SK-N-SH (cell line): ENCODE measurements around the gene SEMA3F. TPM values are rescaled to one million over a fixed set of nuclear protein-coding genes. Genes with fewer than 3 reads are reported as not detected.

ENCODE experiments used
- CTCF ChIA-PET: fragments of 300-600, 350-600 bp; formaldehyde crosslinking; extraction: SDS; loops from one replicate; lab custom pipeline; 2021; lab: Yijun Ruan, JAX
- POLR2A ChIA-PET: fragments of 350-600 bp; sonication (Branson Sonifier 250); formaldehyde crosslinking; extraction: SDS; loops from one replicate; lab custom pipeline; 2020; ENCODE audit warnings: antibody characterized with exemption, inconsistent platforms; lab: Yijun Ruan, JAX
- DNase-seq: peaks from one replicate; pipeline ENCODE4 v3.0.0; 2012
- H2AFZ ChIP-seq: fragments of 200-600 bp; sonication (generic); 2 replicates; pipeline ENCODE4 v1.8.1; 2016; ENCODE audit warnings: antibody characterized with exemption, mild to moderate bottlenecking, low read depth
- H3F3A ChIP-seq: fragments of 200-600 bp; sonication (generic); replicated peaks from 2 replicates; pipeline ENCODE3; 2016; ENCODE audit warnings: antibody characterized with exemption, mild to moderate bottlenecking; ENCODE audit not compliant: insufficient read depth
- H3K27ac ChIP-seq, 2 experiments: fragments of 200-500 bp in 1 of 2; fragments of 200-600 bp in 1 of 2; sonication (Bioruptor generic) in 1 of 2; sonication (generic), shearing (Covaris generic) in 1 of 2; 2 replicates each; pipeline versions ENCODE4 v1.5.1 to v1.6.1; 2014 to 2016; ENCODE audit warnings: low read depth in 2 of 2, inconsistent platforms in 1 of 2, low read length in 1 of 2, mild to moderate bottlenecking in 1 of 2, mixed read lengths in 1 of 2
- H3K27me3 ChIP-seq: fragments of 200-600 bp; sonication (generic), shearing (Covaris generic); 2 replicates; pipeline ENCODE4 v1.6.1; 2016; ENCODE audit warnings: mixed run types; ENCODE audit not compliant: insufficient read depth
- H3K36me3 ChIP-seq, 2 experiments: fragments of 200-500 bp in 1 of 2; fragments of 200-600 bp in 1 of 2; sonication (Bioruptor generic) in 1 of 2; sonication (generic) in 1 of 2; replicated peaks in 1 of 2; 2 replicates each; pipeline versions ENCODE3 to v1.5.1; 2014 to 2016; ENCODE audit warnings: low read length in 1 of 2, mild to moderate bottlenecking in 1 of 2; ENCODE audit not compliant: insufficient read depth in 2 of 2, control insufficient read depth in 1 of 2
- H3K4me1 ChIP-seq, 2 experiments: fragments of 200-500 bp in 1 of 2; fragments of 200-600 bp in 1 of 2; sonication (Bioruptor generic) in 1 of 2; sonication (generic), shearing (Covaris generic) in 1 of 2; 2 replicates each; pipeline versions ENCODE4 v1.5.1 to v1.6.1; 2014 to 2016; ENCODE audit warnings: low read depth in 1 of 2, low read length in 1 of 2, mixed run types in 1 of 2; ENCODE audit not compliant: insufficient read depth in 2 of 2, control insufficient read depth in 1 of 2
- H3K4me2 ChIP-seq: fragments of 200-600 bp; sonication (generic), shearing (Covaris generic); 2 replicates; pipeline ENCODE4 v1.6.1; 2017; ENCODE audit warnings: mixed run types
- H3K4me3 ChIP-seq, 2 experiments: fragments of 200-500 bp in 1 of 2; fragments of 200-600 bp in 1 of 2; sonication (Bioruptor generic) in 1 of 2; sonication (generic), shearing (Covaris generic) in 1 of 2; 2 replicates each; pipeline versions ENCODE4 v1.5.1 to v1.8.1; 2014 to 2016; ENCODE audit warnings: low read depth in 2 of 2, inconsistent platforms in 1 of 2, low read length in 1 of 2, mild to moderate bottlenecking in 1 of 2, mixed read lengths in 1 of 2, moderate library complexity in 1 of 2
- H3K79me2 ChIP-seq: fragments of 200-600 bp; sonication (generic); 2 replicates; pipeline ENCODE4 v1.8.1; 2017; ENCODE audit warnings: mild to moderate bottlenecking; ENCODE audit not compliant: insufficient read depth
- H3K9ac ChIP-seq: fragments of 200-600 bp; sonication (generic); 2 replicates; pipeline ENCODE4 v1.6.1; 2017; ENCODE audit warnings: mixed run types
- H3K9me2 ChIP-seq: fragments of 200-600 bp; sonication (generic); 2 replicates; pipeline ENCODE4 v1.6.1; 2017; ENCODE audit warnings: mixed run types
- H3K9me3 ChIP-seq: fragments of 200-600 bp; sonication (generic); 2 replicates; pipeline ENCODE4 v1.6.1; 2017; ENCODE audit warnings: mixed run types, mild to moderate bottlenecking, moderate library complexity
- H4K20me1 ChIP-seq: fragments of 200-600 bp; sonication (generic); 2 replicates; pipeline ENCODE4 v1.6.1; 2017; ENCODE audit warnings: mild to moderate bottlenecking, mixed run types; ENCODE audit not compliant: insufficient read depth
- EP300 ChIP-seq, 2 experiments: IDR thresholded peaks; 2 replicates each; pipeline versions ENCODE4 v1.4.0 to v1.6.1; 2012; ENCODE audit warnings: borderline replicate concordance in 1 of 2, low read depth in 1 of 2, low read length in 1 of 2
- EZH2phosphoT487 ChIP-seq: fragments of 200-600 bp; sonication (generic); IDR thresholded peaks from 2 replicates; pipeline ENCODE4 v1.6.1; 2017; ENCODE audit warnings: low read depth, mixed run types, mild to moderate bottlenecking, antibody characterized with exemption, moderate library complexity, borderline replicate concordance
- GATA2 ChIP-seq: sonication (generic); formaldehyde crosslinking; IDR thresholded peaks from 2 replicates; pipeline ENCODE4 v1.5.0; 2020; ENCODE audit warnings: mild to moderate bottlenecking, missing genetic modification reagents
- JUND ChIP-seq: IDR thresholded peaks from 2 replicates; pipeline ENCODE4 v1.4.0; 2012
- MEF2A ChIP-seq: IDR thresholded peaks from 2 replicates; pipeline ENCODE4 v1.4.0; 2012; ENCODE audit warnings: low read depth, borderline replicate concordance
- MXI1 ChIP-seq: IDR thresholded peaks from 2 replicates; pipeline ENCODE4 v1.6.1; 2012; ENCODE audit warnings: mild to moderate bottlenecking, low read depth, low read length, improper control_type of control experiment
- NFIC ChIP-seq: IDR thresholded peaks from 2 replicates; pipeline ENCODE4 v1.4.0; 2012; ENCODE audit warnings: borderline replicate concordance
- NRF1 ChIP-seq: IDR thresholded peaks from 2 replicates; pipeline ENCODE4 v1.6.1; 2012; ENCODE audit warnings: low read depth, mild to moderate bottlenecking, low read length
- POLR2AphosphoS5 ChIP-seq: IDR thresholded peaks from 2 replicates; pipeline ENCODE4 v1.6.1; 2012; ENCODE audit warnings: low read depth, low read length
- RAD21 ChIP-seq: IDR thresholded peaks from 2 replicates; pipeline ENCODE4 v1.6.1; 2012; ENCODE audit warnings: mild to moderate bottlenecking, low read length
- RFX5 ChIP-seq: IDR thresholded peaks from 2 replicates; pipeline ENCODE4 v1.6.1; 2012; ENCODE audit warnings: mild to moderate bottlenecking, improper control_type of control experiment, low read length
- SIN3A ChIP-seq: IDR thresholded peaks from 2 replicates; pipeline ENCODE4 v1.6.1; 2012; ENCODE audit warnings: low read depth, mild to moderate bottlenecking, low read length, moderate library complexity, borderline replicate concordance
- SMC3 ChIP-seq: IDR thresholded peaks from 2 replicates; pipeline ENCODE4 v1.6.1; 2012; ENCODE audit warnings: low read depth, low read length, improper control_type of control experiment
- TCF12 ChIP-seq: IDR thresholded peaks from 2 replicates; pipeline ENCODE4 v1.4.0; 2012
- TEAD4 ChIP-seq: IDR thresholded peaks from 2 replicates; pipeline ENCODE4 v1.4.0; 2012; ENCODE audit warnings: mild to moderate bottlenecking, borderline replicate concordance; ENCODE audit not compliant: insufficient read depth
- WGBS: methylation state at CpG from one replicate; pipeline ENCODE4 v1.1.6; 2017; ENCODE audit warnings: low lambda C conversion rate; 5-methylcytosine and 5-hydroxymethylcytosine counted together
- polyA plus RNA-seq, 3 experiments: library from polyadenylated mRNA; depleted of rRNA; stranded (reverse); fragments of >200 nt; gene quantifications; 2 replicates each; pipeline ENCODE4 v1.2.3, GENCODE V29; 2012
- TF ChIP-seq, protein P1 (sequence below): IDR thresholded peaks from 2 replicates; pipeline ENCODE4 v1.4.0; 2012; ENCODE audit warnings: low read depth, borderline replicate concordance
- TF ChIP-seq, protein P2 (sequence below): IDR thresholded peaks from 2 replicates; pipeline ENCODE4 v1.4.0; 2012; ENCODE audit warnings: low read depth, borderline replicate concordance
- TF ChIP-seq, protein P3 (sequence below): IDR thresholded peaks from 2 replicates; pipeline ENCODE4 v1.6.1; 2012; ENCODE audit warnings: mild to moderate bottlenecking, low read depth, low read length, moderate library complexity
- TF ChIP-seq, protein P4 (sequence below): IDR thresholded peaks from 2 replicates; pipeline ENCODE4 v1.4.0; 2012; ENCODE audit warnings: low read depth

Gene SEMA3F
- polyA plus RNA-seq, 1 of the 3 experiments (the other 2 are of a cell fraction), result 30.4 TPM

DNA sequence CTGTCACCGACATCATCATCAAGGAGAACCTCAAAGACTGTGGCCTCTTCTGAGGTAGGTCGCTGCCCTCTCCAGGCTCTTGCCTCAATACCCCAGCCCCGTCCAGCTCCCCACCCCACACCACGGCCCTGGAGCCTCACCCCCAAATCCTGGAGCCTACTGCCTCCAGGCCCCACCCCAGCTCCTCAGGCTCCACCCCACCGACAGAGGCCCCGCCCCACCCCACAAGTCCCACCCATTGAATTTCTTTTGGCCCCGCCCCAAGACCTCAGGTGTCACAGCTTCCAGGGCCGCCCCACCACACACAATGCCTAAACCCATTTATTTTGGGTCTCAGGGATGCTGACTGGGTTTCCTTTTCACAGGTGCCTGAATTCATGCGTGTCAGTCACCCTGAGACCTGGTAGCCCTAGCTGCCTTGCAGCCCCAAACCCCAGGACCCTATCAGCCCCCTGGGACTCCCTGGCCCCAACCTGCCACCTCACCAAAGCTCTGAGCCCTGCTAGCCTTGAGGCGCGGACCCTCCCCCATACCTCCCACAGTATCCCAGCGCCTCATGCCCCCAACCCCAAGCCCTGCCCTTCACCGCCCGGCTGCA, 39.9 kb downstream of the SEMA3F start:
- Histone ChIP-seq H3K4me1 (peaks cover 0 to 17% of the 10 kb centered on the region in 2 experiments; a peak in 1 of 4 replicates), H3K36me3 (no peaks in the 10 kb centered on the region), H3F3A (peaks cover 4% of the 10 kb centered on the region), H3K9me2 (no peaks in the 10 kb centered on the region), H3K4me2 (peak overlapping the region; percentile 49; the same call in 1 of the 2 replicates), H4K20me1 (no peaks in the 10 kb centered on the region), H2AFZ (no peak overlapping the region), H3K9me3 (no peaks in the 10 kb centered on the region), H3K79me2 (no peaks in the 10 kb centered on the region), H3K27ac (no peak overlapping the region), H3K9ac (no peak overlapping the region), H3K4me3 (peak overlapping the region; percentile 12 to 54; a peak in 3 of 4 replicates), H3K27me3 (peaks cover 51% of the 10 kb centered on the region)
- ChIA-PET CTCF (interaction anchor here (0.7 to 23.1 kb wide), 22 partner anchors 9 to 407 kb away, joined by 3 to 1375 read pairs (median 8); partner anchors contain the start of genes GNAI2, IFRD2, LSMEM2 and SEMA3B), POLR2A (interaction anchor here (1.0 to 1.9 kb wide), 3 partner anchors 26 to 51 kb away, joined by 3 to 14 read pairs (median 4); no protein-coding TSS in a partner anchor)
- 87% methylated on average over 8 of the region's 14 CpGs for WGBS
- TF ChIP-seq NFIC (no peak), POLR2AphosphoS5 (no peak), RFX5 (no peak)
- TF ChIP-seq, protein P1, sequence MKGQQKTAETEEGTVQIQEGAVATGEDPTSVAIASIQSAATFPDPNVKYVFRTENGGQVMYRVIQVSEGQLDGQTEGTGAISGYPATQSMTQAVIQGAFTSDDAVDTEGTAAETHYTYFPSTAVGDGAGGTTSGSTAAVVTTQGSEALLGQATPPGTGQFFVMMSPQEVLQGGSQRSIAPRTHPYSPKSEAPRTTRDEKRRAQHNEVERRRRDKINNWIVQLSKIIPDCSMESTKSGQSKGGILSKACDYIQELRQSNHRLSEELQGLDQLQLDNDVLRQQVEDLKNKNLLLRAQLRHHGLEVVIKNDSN, result no peak
- TF ChIP-seq, protein P2, sequence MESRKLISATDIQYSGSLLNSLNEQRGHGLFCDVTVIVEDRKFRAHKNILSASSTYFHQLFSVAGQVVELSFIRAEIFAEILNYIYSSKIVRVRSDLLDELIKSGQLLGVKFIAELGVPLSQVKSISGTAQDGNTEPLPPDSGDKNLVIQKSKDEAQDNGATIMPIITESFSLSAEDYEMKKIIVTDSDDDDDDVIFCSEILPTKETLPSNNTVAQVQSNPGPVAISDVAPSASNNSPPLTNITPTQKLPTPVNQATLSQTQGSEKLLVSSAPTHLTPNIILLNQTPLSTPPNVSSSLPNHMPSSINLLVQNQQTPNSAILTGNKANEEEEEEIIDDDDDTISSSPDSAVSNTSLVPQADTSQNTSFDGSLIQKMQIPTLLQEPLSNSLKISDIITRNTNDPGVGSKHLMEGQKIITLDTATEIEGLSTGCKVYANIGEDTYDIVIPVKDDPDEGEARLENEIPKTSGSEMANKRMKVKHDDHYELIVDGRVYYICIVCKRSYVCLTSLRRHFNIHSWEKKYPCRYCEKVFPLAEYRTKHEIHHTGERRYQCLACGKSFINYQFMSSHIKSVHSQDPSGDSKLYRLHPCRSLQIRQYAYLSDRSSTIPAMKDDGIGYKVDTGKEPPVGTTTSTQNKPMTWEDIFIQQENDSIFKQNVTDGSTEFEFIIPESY, result no peak
- peak; percentile 87 for DNase-seq

DNA sequence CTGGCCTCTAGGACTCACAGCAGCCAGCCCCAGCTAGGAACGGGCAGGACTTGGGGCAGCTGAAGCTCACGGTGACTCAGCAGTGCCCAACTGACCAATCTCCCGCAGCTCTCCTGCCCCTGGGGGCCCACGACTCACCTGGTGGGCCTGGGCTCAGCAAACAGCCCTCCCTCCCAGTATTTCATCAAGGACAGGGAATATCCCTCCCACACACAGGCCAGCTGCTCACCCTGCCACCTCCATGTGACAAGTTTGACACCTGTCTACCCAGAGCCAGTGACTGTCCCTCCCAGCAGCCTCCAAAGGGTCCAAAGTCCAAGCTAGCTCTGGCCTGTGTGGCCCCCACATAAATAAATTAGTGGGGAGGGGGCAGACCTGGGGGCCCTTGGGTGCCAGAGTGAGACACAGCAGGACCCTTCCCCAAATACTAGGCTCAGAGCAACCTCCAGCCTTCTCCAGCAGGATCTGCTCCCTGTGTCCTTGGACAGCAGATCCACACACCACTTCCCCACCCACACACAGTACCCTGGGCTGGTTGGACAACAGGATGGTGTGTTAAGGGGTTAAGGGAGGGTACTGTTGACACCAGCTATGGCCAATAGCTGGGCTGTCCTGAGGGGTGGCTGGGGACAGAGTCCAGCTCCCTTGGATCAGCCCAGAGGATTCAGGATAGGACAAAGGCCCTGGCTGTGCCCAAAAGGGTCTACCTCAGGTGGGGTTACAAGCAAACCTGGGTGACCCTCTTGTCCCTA, 40.6 kb downstream of the SEMA3F start:
- Histone ChIP-seq H2AFZ (no peak overlapping the region), H3K9me3 (no peaks in the 10 kb centered on the region), H3K4me2 (no peak overlapping the region), H3F3A (peaks cover 4% of the 10 kb centered on the region), H3K9me2 (no peaks in the 10 kb centered on the region), H3K4me3 (no peak overlapping the region), H4K20me1 (no peaks in the 10 kb centered on the region), H3K27ac (no peak overlapping the region), H3K27me3 (peaks cover 51% of the 10 kb centered on the region), H3K36me3 (no peaks in the 10 kb centered on the region), H3K79me2 (no peaks in the 10 kb centered on the region), H3K4me1 (peaks cover 0 to 17% of the 10 kb centered on the region in 2 experiments; a peak in 1 of 4 replicates), H3K9ac (no peak overlapping the region)
- CTCF ChIA-PET, result interaction anchor here (1.2 to 23.1 kb wide), 13 partner anchors 10 to 356 kb away, joined by 3 to 1375 read pairs (median 18); partner anchors contain the start of genes GNAI2, LSMEM2, SEMA3B and SLC38A3
- WGBS, result 20% methylated on average over 1 of the region's 4 CpGs
- POLR2A ChIA-PET, result interaction anchor here (1.0 to 1.5 kb wide), 2 partner anchors 9 to 22 kb away, joined by 3 to 4 read pairs; partner anchors contain the start of gene SLC38A3
- DNase-seq, result no peak
- TF ChIP-seq, protein P3, sequence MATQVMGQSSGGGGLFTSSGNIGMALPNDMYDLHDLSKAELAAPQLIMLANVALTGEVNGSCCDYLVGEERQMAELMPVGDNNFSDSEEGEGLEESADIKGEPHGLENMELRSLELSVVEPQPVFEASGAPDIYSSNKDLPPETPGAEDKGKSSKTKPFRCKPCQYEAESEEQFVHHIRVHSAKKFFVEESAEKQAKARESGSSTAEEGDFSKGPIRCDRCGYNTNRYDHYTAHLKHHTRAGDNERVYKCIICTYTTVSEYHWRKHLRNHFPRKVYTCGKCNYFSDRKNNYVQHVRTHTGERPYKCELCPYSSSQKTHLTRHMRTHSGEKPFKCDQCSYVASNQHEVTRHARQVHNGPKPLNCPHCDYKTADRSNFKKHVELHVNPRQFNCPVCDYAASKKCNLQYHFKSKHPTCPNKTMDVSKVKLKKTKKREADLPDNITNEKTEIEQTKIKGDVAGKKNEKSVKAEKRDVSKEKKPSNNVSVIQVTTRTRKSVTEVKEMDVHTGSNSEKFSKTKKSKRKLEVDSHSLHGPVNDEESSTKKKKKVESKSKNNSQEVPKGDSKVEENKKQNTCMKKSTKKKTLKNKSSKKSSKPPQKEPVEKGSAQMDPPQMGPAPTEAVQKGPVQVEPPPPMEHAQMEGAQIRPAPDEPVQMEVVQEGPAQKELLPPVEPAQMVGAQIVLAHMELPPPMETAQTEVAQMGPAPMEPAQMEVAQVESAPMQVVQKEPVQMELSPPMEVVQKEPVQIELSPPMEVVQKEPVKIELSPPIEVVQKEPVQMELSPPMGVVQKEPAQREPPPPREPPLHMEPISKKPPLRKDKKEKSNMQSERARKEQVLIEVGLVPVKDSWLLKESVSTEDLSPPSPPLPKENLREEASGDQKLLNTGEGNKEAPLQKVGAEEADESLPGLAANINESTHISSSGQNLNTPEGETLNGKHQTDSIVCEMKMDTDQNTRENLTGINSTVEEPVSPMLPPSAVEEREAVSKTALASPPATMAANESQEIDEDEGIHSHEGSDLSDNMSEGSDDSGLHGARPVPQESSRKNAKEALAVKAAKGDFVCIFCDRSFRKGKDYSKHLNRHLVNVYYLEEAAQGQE, result no peak
- TF ChIP-seq SMC3 (no peak), EZH2phosphoT487 (no peak), GATA2 (CRISPR knock-in tag) (no peak), RAD21 (no peak), TEAD4 (no peak), MXI1 (no peak), JUND (no peak), NRF1 (no peak), POLR2AphosphoS5 (no peak), EP300 (IDR thresholded peaks at IDR 0.05; ENCODE audit: borderline replicate concordance in 1 of 2, low read depth in 1 of 2, low read length in 1 of 2) (no peak), MEF2A (no peak), TCF12 (no peak), RFX5 (no peak), SIN3A (no peak)
- TF ChIP-seq, protein P4, sequence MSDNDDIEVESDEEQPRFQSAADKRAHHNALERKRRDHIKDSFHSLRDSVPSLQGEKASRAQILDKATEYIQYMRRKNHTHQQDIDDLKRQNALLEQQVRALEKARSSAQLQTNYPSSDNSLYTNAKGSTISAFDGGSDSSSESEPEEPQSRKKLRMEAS, result no peak
